ENCODE measurements around the gene ETHE1.
"Not testable (repeated sequence)": the region's sequence is repeated elsewhere in the genome, so short reads cannot be mapped to it uniquely, and the experiment has no call there.

ETHE1 gene

GRCh38 chr19:43522929-43523328 is 4.1 kb downstream of the ETHE1 start:
- DNase-seq = no peak

- DNase-seq = peak; percentile 71
Measured at GRCh38 chr19:43519436-43520088, 7.4 kb downstream of the ETHE1 start.

GRCh38 chr19:43518051-43518450 is 8.9 kb downstream of the ETHE1 start:
- no peak for DNase-seq

- DNase-seq = not testable (repeated sequence)
Measured at GRCh38 chr19:43512399-43512798, 14.6 kb downstream of the ETHE1 start.

GRCh38 chr19:43511324-43511723 is 15.7 kb downstream of the ETHE1 start:
- DNase-seq = no peak

- no peak for DNase-seq
Measured at GRCh38 chr19:43510713-43511112, 16.3 kb downstream of the ETHE1 start.

- no peak for DNase-seq
Measured at GRCh38 chr19:43507880-43508279, 19.1 kb downstream of the ETHE1 start.

- no peak for DNase-seq
Measured at GRCh38 chr19:43506629-43507028, 20.4 kb downstream of the ETHE1 start.

GRCh38 chr19:43505941-43506340 is 21.1 kb downstream of the ETHE1 start:
- DNase-seq = no peak

- no peak for DNase-seq
Measured at GRCh38 chr19:43505186-43505456, 21.9 kb downstream of the ETHE1 start.

- DNase-seq = peak; percentile 41
Measured at GRCh38 chr19:43504426-43505185, 22.4 kb downstream of the ETHE1 start, which contains the start of gene PHLDB3. TSS of gene PHLDB3 (minus strand) at chr19:43504746. CDS start at chr19:43504118, 628 bp downstream.

- DNase-seq = peak; percentile 94
Measured at GRCh38 chr19:43503501-43504425, 23.2 kb downstream of the ETHE1 start.

GRCh38 chr19:43502419-43502976 is 24.5 kb downstream of the ETHE1 start:
- DNase-seq = no peak

GRCh38 chr19:43501661-43502418 is 25.2 kb downstream of the ETHE1 start:
- no peak for DNase-seq

GRCh38 chr19:43499042-43499441 is 28.0 kb downstream of the ETHE1 start:
- DNase-seq = no peak

GRCh38 chr19:43498233-43498842 is 28.7 kb downstream of the ETHE1 start:
- no peak for DNase-seq

- no peak for DNase-seq
Measured at GRCh38 chr19:43496960-43497359, 30.0 kb downstream of the ETHE1 start.

GRCh38 chr19:43495082-43495481 is 31.9 kb downstream of the ETHE1 start:
- DNase-seq = no peak

GRCh38 chr19:43490759-43491158 is 36.2 kb downstream of the ETHE1 start:
- DNase-seq = no peak

GRCh38 chr19:43489979-43490599 is 36.9 kb downstream of the ETHE1 start:
- no peak for DNase-seq

GRCh38 chr19:43489310-43489709 is 37.7 kb downstream of the ETHE1 start:
- DNase-seq = no peak

- DNase-seq = no peak
Measured at GRCh38 chr19:43488179-43488578, 38.8 kb downstream of the ETHE1 start.

Measured in RPMI8226 (cell line).